ENCODE data around the gene ABCC1.

Gene ABCC1

GRCh38 chr16:15993541-15993940 is 44.1 kb downstream of the ABCC1 start:
- Histone ChIP-seq H3K9ac (ENCODE audit: low read depth, low read length, poor library complexity, severe bottlenecking) (no peak overlapping the region), H3K79me2 (ENCODE audit: insufficient read depth, low read length) (peaks cover 87% of the 10 kb centered on the region), H3K9me2 (replicated peaks; ENCODE audit: low read depth, low read length) (no peaks in the 10 kb centered on the region), H3F3A (ENCODE audit: low read depth) (0 out of 2 replicates have a peak, but pooled peaks cover 3% of the 10 kb centered on the region), H3K9me3 (ENCODE audit: insufficient read depth, low read depth, low read length) (no peaks in the 10 kb centered on the region), H3K27me3 (ENCODE audit: insufficient read depth, low read length, poor library complexity, severe bottlenecking) (no peaks in the 10 kb centered on the region), H3K36me3 (ENCODE audit: insufficient read depth, low read length) (peaks cover 5% of the 10 kb centered on the region; the same call in 1 of the 2 replicates), H3K4me2 (ENCODE audit: low read depth, low read length, poor library complexity, severe bottlenecking) (no peak overlapping the region), H3K4me3 (ENCODE audit: low read length, poor library complexity, severe bottlenecking) (no peak overlapping the region), H4K20me1 (ENCODE audit: insufficient read depth, low read length, poor library complexity, severe bottlenecking) (peaks cover 9% of the 10 kb centered on the region), H2AFZ (ENCODE audit: low read length) (no peak overlapping the region), H3K4me1 (ENCODE audit: insufficient read depth, low read length, poor library complexity, severe bottlenecking) (peaks cover 10% of the 10 kb centered on the region)
- TF ChIP-seq EZH2phosphoT487 (IDR thresholded peaks at IDR 0.05; ENCODE audit: borderline replicate concordance) (no peak), CTCF (conservative IDR thresholded peaks at IDR 0.05; ENCODE audit: low read length) (no peak)

- Histone ChIP-seq H3K9ac (ENCODE audit: low read depth, low read length, poor library complexity, severe bottlenecking) (no peak overlapping the region), H3K9me3 (ENCODE audit: insufficient read depth, low read depth, low read length) (no peaks in the 10 kb centered on the region), H3K36me3 (ENCODE audit: insufficient read depth, low read length) (peaks cover 5% of the 10 kb centered on the region; the same call in 1 of the 2 replicates), H3F3A (ENCODE audit: low read depth) (0 out of 2 replicates have a peak, but pooled peaks cover 3% of the 10 kb centered on the region), H4K20me1 (ENCODE audit: insufficient read depth, low read length, poor library complexity, severe bottlenecking) (peaks cover 3% of the 10 kb centered on the region), H3K27me3 (ENCODE audit: insufficient read depth, low read length, poor library complexity, severe bottlenecking) (no peaks in the 10 kb centered on the region), H3K79me2 (ENCODE audit: insufficient read depth, low read length) (peaks cover 81% of the 10 kb centered on the region), H3K9me2 (replicated peaks; ENCODE audit: low read depth, low read length) (no peaks in the 10 kb centered on the region), H3K4me3 (ENCODE audit: low read length, poor library complexity, severe bottlenecking) (no peak overlapping the region), H3K4me1 (ENCODE audit: insufficient read depth, low read length, poor library complexity, severe bottlenecking) (peaks cover 10% of the 10 kb centered on the region), H2AFZ (ENCODE audit: low read length) (no peak overlapping the region), H3K4me2 (ENCODE audit: low read depth, low read length, poor library complexity, severe bottlenecking) (no peak overlapping the region)
- no peak for TF ChIP-seq CTCF (conservative IDR thresholded peaks at IDR 0.05; ENCODE audit: low read length)
- TF ChIP-seq EZH2phosphoT487 (IDR thresholded peaks at IDR 0.05; ENCODE audit: borderline replicate concordance): no peak
Measured at GRCh38 chr16:15993946-15994665, 44.7 kb downstream of the ABCC1 start.

GRCh38 chr16:15996432-15997109 is 47.2 kb downstream of the ABCC1 start:
- Histone ChIP-seq H3K4me1 (ENCODE audit: insufficient read depth, low read length, poor library complexity, severe bottlenecking) (peaks cover 16% of the 10 kb centered on the region), H3K79me2 (ENCODE audit: insufficient read depth, low read length) (peaks cover 77% of the 10 kb centered on the region), H2AFZ (ENCODE audit: low read length) (no peak overlapping the region), H3K9me3 (ENCODE audit: insufficient read depth, low read depth, low read length) (no peaks in the 10 kb centered on the region), H3K4me2 (ENCODE audit: low read depth, low read length, poor library complexity, severe bottlenecking) (no peak overlapping the region), H4K20me1 (ENCODE audit: insufficient read depth, low read length, poor library complexity, severe bottlenecking) (no peaks in the 10 kb centered on the region), H3K36me3 (ENCODE audit: insufficient read depth, low read length) (peaks cover 5% of the 10 kb centered on the region; the same call in 1 of the 2 replicates), H3K4me3 (ENCODE audit: low read length, poor library complexity, severe bottlenecking) (no peak overlapping the region), H3F3A (ENCODE audit: low read depth) (0 out of 2 replicates have a peak, but pooled peaks cover 3% of the 10 kb centered on the region), H3K9me2 (replicated peaks; ENCODE audit: low read depth, low read length) (no peaks in the 10 kb centered on the region), H3K27me3 (ENCODE audit: insufficient read depth, low read length, poor library complexity, severe bottlenecking) (no peaks in the 10 kb centered on the region), H3K9ac (ENCODE audit: low read depth, low read length, poor library complexity, severe bottlenecking) (no peak overlapping the region)
- TF ChIP-seq CTCF (conservative IDR thresholded peaks at IDR 0.05; ENCODE audit: low read length) (no peak), EZH2phosphoT487 (IDR thresholded peaks at IDR 0.05; ENCODE audit: borderline replicate concordance) (no peak)

Data from Loucy (cell line).